HCT116 (cell line): Measurements from ENCODE around the gene RERG. TPM values are rescaled to one million over a fixed set of nuclear protein-coding genes. Genes with fewer than 3 reads are reported as not detected.

Experiments
- ATAC-seq: fragments of 200-7000 bp; cut with Tn5 transposase; 2 replicates; pipeline ENCODE4 v1.9.1; 2020; ENCODE audit warnings: mild to moderate bottlenecking, moderate library complexity
- BruUV-seq: library from RNA; stranded (reverse); fragments of 400-500 nt; replicated peaks from 2 replicates; lab custom pipeline; 2021; lab: Mats Ljungman, UMichigan
- CTCF ChIA-PET: fragments of 300-600 bp; sonication (Branson Sonifier 250); formaldehyde crosslinking; loops from one replicate; lab custom pipeline; 2021; ENCODE audit warnings: antibody characterized with exemption; lab: Charles Lee
- POLR2A ChIA-PET: fragments of 300-600, 350-600 bp; sonication (Branson Sonifier 250); formaldehyde crosslinking; loops from one replicate; lab custom pipeline; 2021; ENCODE audit warnings: antibody characterized with exemption; lab: Charles Lee
- RAD21 ChIA-PET, 2 experiments: fragments of 300-600 bp; sonication (Branson Sonifier 250); formaldehyde crosslinking; loops; one replicate each; lab custom pipeline; 2023; ENCODE audit warnings: low total read pairs in 2 of 2; ENCODE audit not compliant: uncharacterized antibody in 2 of 2, unreplicated experiment in 2 of 2, low non-redundant PET in 1 of 2; lab: Charles Lee
- DNase-seq: peaks from one replicate; pipeline ENCODE4 v3.0.0-alpha.2; 2010; ENCODE audit warnings: low read depth, low spot score
- H2AFZ ChIP-seq: fragments of 200-600 bp; shearing (Covaris generic), sonication (generic); 2 replicates; pipeline ENCODE4 v1.6.1; 2017; ENCODE audit warnings: low read depth, mixed run types, mixed read lengths, antibody characterized with exemption, low read length; ENCODE audit not compliant: poor library complexity, severe bottlenecking
- H3K27ac ChIP-seq: 2 replicates; pipeline ENCODE4 v1.5.1; 2012; ENCODE audit warnings: low read depth, low read length
- H3K27me3 ChIP-seq: fragments of 200-600 bp; sonication (generic); 2 replicates; pipeline ENCODE4 v1.6.1; 2016; ENCODE audit warnings: mixed run types, low read length, mixed read lengths; ENCODE audit not compliant: insufficient read depth
- H3K36me3 ChIP-seq, 2 experiments: fragments of 200-500 bp in 1 of 2; fragments of 200-600 bp in 1 of 2; sonication (Bioruptor generic) in 1 of 2; sonication (generic) in 1 of 2; 2 replicates each; pipeline versions ENCODE4 v1.5.1 to v1.6.1; 2014 to 2016; ENCODE audit warnings: low read length in 2 of 2, inconsistent platforms in 1 of 2, mixed read lengths in 1 of 2, mixed run types in 1 of 2; ENCODE audit not compliant: insufficient read depth in 2 of 2, control insufficient read depth in 1 of 2
- H3K4me1 ChIP-seq, 2 experiments: fragments of 200-600 bp in 1 of 2; sonication (generic) in 1 of 2; 2 replicates each; pipeline versions ENCODE4 v1.5.1 to v1.6.1; 2012 to 2017; ENCODE audit warnings: low read length in 2 of 2, inconsistent platforms in 1 of 2, mild to moderate bottlenecking in 1 of 2, mixed read lengths in 1 of 2, mixed run types in 1 of 2, moderate library complexity in 1 of 2; ENCODE audit not compliant: insufficient read depth in 2 of 2, control insufficient read depth in 1 of 2
- H3K4me2 ChIP-seq: fragments of 200-600 bp; sonication (generic); 2 replicates; pipeline ENCODE4 v1.6.1; 2017; ENCODE audit warnings: mixed run types, low read length, mixed read lengths
- H3K4me3 ChIP-seq, 2 experiments: fragments of 200-600 bp in 1 of 2; sonication (generic) in 1 of 2; replicated peaks in 1 of 2; 2 replicates each; pipeline ENCODE4 v1.5.1; 2011 to 2016; ENCODE audit warnings: low read length in 2 of 2, control low read depth in 1 of 2, low read depth in 1 of 2, mild to moderate bottlenecking in 1 of 2, mixed read lengths in 1 of 2, mixed run types in 1 of 2
- H3K79me2 ChIP-seq: fragments of 200-600 bp; sonication (generic); 2 replicates; pipeline ENCODE4 v1.6.1; 2017; ENCODE audit warnings: mild to moderate bottlenecking, mixed run types, low read length, moderate library complexity, mixed read lengths; ENCODE audit not compliant: insufficient read depth
- H3K9ac ChIP-seq: fragments of 200-600 bp; sonication (generic); 2 replicates; pipeline ENCODE4 v1.6.1; 2016; ENCODE audit warnings: low read length, mixed read lengths
- H3K9me2 ChIP-seq: fragments of 200-600 bp; sonication (generic), shearing (Covaris generic); 2 replicates; pipeline ENCODE4 v1.6.1; 2017; ENCODE audit warnings: mixed run types, mild to moderate bottlenecking, moderate library complexity; ENCODE audit not compliant: insufficient read depth
- H3K9me3 ChIP-seq, 2 experiments: fragments of 200-500 bp in 1 of 2; fragments of 200-600 bp in 1 of 2; sonication (Bioruptor generic) in 1 of 2; sonication (generic) in 1 of 2; 2 replicates each; pipeline ENCODE4 v1.6.1; 2014 to 2017; ENCODE audit warnings: low read length in 2 of 2, mixed read lengths in 2 of 2, inconsistent platforms in 1 of 2, low read depth in 1 of 2, mild to moderate bottlenecking in 1 of 2, mixed run types in 1 of 2, moderate library complexity in 1 of 2; ENCODE audit not compliant: control insufficient read depth in 1 of 2, insufficient read depth in 1 of 2
- H4K20me1 ChIP-seq: fragments of 200-600 bp; sonication (generic), shearing (Covaris generic); 2 replicates; pipeline ENCODE4 v1.6.1; 2017; ENCODE audit warnings: mixed run types, mild to moderate bottlenecking, moderate library complexity; ENCODE audit not compliant: insufficient read depth
- ELF1 ChIP-seq: IDR thresholded peaks from 2 replicates; pipeline ENCODE4 v1.6.1; 2012; ENCODE audit warnings: low read depth, borderline replicate concordance
- EZH2 ChIP-seq: fragments of 200-600 bp; sonication (generic); IDR thresholded peaks from 2 replicates; pipeline ENCODE4 v1.6.1; 2017; ENCODE audit warnings: antibody characterized with exemption, mixed run types
- EZH2phosphoT487 ChIP-seq: fragments of 200-600 bp; IDR thresholded peaks from 2 replicates; pipeline ENCODE4 v1.6.1; 2018; ENCODE audit warnings: antibody characterized with exemption, borderline replicate concordance
- MAX ChIP-seq: IDR thresholded peaks from 2 replicates; pipeline ENCODE4 v1.6.1; 2012
- POLR2A ChIP-seq: IDR thresholded peaks from 2 replicates; pipeline ENCODE4 v1.7.0; 2011; ENCODE audit warnings: borderline replicate concordance; ENCODE audit not compliant: insufficient read depth, insufficient read length; ENCODE audit errors: extremely low read depth
- SIN3A ChIP-seq: IDR thresholded peaks from 2 replicates; pipeline ENCODE4 v1.6.1; 2012; ENCODE audit warnings: low read depth
- SRF ChIP-seq: IDR thresholded peaks from 2 replicates; pipeline ENCODE4 v1.6.1; 2012; ENCODE audit warnings: low read depth
- YY1 ChIP-seq: IDR thresholded peaks from 2 replicates; pipeline ENCODE4 v1.6.1; 2011; ENCODE audit warnings: low read length, low read depth, moderate library complexity, mild to moderate bottlenecking; ENCODE audit not compliant: insufficient replicate concordance; ENCODE audit errors: extremely low read depth
- ZNF274 ChIP-seq: fragments of 200-500 bp; sonication (Bioruptor generic); IDR thresholded peaks from 2 replicates; pipeline ENCODE4 v1.6.1; 2014; ENCODE audit warnings: mild to moderate bottlenecking, low read depth, low read length, inconsistent platforms
- intact Hi-C: fragments of 100-400 bp; cut with micrococcal nuclease; formaldehyde crosslinking; loops from 2 replicates; pipeline ENCODE4 v1.10.0; 2022
- total RNA-seq: library from RNA; stranded (reverse); gene quantifications from one replicate; pipeline ENCODE4 v1.2.1, GENCODE V29; 2021; ENCODE audit not compliant: unreplicated experiment
- TF ChIP-seq, protein P1 (sequence below), 3 experiments: fragments of 200-600 bp in 1 of 3; sonication (generic) in 1 of 3; IDR thresholded peaks in 2 of 3; conservative IDR thresholded peaks in 1 of 3; 2 replicates each; pipeline ENCODE4 v1.5.1; 2012 to 2017; ENCODE audit warnings: low read depth in 2 of 3, low read length in 2 of 3, antibody characterized with exemption in 1 of 3, borderline replicate concordance in 1 of 3, control low read depth in 1 of 3, mild to moderate bottlenecking in 1 of 3, mixed read lengths in 1 of 3, mixed run types in 1 of 3, moderate library complexity in 1 of 3; ENCODE audit not compliant: insufficient read depth in 1 of 3

RERG gene
- total RNA-seq, 1 experiment from 2014 or later = not detected

DNA sequence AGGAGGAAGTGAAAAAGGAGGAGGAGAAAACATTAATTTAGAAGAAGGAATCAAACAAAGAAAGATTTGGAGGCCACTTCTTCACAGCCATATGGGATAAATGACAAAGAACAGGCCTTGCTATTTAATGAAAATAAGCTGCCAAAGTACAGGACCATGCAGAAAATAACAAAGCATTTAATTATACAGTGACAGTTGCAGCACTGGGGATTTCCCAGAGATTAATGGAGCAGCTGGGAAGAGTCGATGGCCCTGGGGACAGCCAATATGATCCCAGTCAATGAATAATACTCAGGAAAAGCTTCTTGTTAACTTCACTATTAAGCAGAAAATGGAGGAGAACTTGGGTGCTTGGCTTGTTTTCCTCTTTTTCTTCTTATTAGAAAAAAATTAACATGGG is 34.6 kb downstream of the RERG start:
- TF ChIP-seq EZH2phosphoT487 (no peak), SRF (no peak), MAX (no peak), YY1 (no peak), SIN3A (no peak), ZNF274 (no peak), ELF1 (no peak), POLR2A (no peak), EZH2 (no peak)
- TF ChIP-seq, protein P1, sequence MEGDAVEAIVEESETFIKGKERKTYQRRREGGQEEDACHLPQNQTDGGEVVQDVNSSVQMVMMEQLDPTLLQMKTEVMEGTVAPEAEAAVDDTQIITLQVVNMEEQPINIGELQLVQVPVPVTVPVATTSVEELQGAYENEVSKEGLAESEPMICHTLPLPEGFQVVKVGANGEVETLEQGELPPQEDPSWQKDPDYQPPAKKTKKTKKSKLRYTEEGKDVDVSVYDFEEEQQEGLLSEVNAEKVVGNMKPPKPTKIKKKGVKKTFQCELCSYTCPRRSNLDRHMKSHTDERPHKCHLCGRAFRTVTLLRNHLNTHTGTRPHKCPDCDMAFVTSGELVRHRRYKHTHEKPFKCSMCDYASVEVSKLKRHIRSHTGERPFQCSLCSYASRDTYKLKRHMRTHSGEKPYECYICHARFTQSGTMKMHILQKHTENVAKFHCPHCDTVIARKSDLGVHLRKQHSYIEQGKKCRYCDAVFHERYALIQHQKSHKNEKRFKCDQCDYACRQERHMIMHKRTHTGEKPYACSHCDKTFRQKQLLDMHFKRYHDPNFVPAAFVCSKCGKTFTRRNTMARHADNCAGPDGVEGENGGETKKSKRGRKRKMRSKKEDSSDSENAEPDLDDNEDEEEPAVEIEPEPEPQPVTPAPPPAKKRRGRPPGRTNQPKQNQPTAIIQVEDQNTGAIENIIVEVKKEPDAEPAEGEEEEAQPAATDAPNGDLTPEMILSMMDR (IDR thresholded peaks at IDR 0.05 in 2 of 3, conservative IDR thresholded peaks at IDR 0.05 in 1 of 3; ENCODE audit: borderline replicate concordance in 1 of 3, insufficient read depth in 1 of 3, low read depth in 2 of 3, low read length in 2 of 3) = no peak
- TF ChIP-seq, all 23 proteins: peak for 0
- Histone ChIP-seq H3K4me2 (no peak overlapping the region), H3K27me3 (peaks cover 11% of the 10 kb centered on the region; the same call in 1 of the 2 replicates), H3K27ac (no peak overlapping the region), H3K79me2 (no peaks in the 10 kb centered on the region), H3K36me3 (no peaks in the 10 kb centered on the region), H3K4me1 (no peaks in the 10 kb centered on the region), H3K9me3 (no peaks in the 10 kb centered on the region), H3K4me3 (no peak overlapping the region), H3K9me2 (no peaks in the 10 kb centered on the region), H3K9ac (no peak overlapping the region), H2AFZ (no peak overlapping the region), H4K20me1 (no peaks in the 10 kb centered on the region)
- ATAC-seq (no peak), DNase-seq (no peak)
- ChIA-PET CTCF (interaction anchor here (1.2 kb wide), 1 partner anchor 9 kb away, joined by 4 read pairs; no protein-coding TSS in a partner anchor), POLR2A (interaction anchor here (1.8 kb wide), 1 partner anchor 9 kb away, joined by 4 read pairs; no protein-coding TSS in a partner anchor), RAD21 (no interaction called here)
- intact Hi-C loops = no loop called here
- no TSS peak for BruUV-seq
